Cerebellar cortex (tissue), 1 donor: ENCODE data around the gene SDC1.

ENCODE experiments used
- DNase-seq: peaks from one replicate; pipeline ENCODE4 v3.0.0-alpha.2; 2015; ENCODE audit warnings: low spot score

Gene SDC1

DNA sequence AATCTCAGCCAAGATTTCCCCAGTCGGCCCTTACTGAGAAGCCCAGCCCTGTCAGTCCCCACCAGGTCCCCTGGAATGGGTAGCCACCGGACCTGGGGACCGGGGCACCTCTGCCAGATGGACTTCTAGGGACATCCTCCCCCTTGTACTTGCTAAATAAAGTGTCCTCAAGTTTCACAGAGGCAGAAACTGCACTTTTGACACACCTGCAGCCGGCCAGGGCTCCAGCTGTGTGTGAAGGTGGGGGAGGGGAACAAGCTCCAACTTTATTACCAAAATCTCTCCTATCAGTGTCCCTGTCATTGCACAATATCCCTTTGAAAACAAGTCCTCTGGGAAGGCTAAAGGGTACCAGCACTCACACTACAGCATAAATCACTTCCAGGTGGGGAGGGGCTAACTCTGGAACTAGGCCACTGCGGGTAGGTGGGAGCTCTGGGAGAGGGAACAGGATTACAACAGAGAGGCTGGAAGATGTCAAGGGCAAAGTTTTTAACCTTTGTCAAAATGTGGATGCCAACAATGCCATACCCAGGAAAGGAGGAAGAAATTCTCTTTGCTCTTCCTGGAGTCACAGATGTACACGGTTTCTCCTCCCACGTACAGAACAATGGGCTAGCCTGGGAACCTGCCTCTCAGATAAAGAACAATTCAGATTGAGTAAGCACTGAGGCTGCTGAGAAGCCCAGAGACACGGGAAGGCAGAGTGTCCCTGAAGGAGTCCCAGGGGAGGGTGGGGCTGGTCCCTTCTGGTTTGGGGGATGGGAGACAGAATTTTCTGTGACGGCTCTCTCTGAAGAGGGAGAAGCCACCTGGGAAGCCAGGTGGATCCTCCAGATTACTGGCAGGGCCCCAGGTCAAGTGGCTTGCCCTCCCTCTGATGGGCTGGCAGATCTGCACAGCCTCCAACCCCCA lies 11.0 kb downstream of the SDC1 start:
- DNase-seq: no peak

DNA sequence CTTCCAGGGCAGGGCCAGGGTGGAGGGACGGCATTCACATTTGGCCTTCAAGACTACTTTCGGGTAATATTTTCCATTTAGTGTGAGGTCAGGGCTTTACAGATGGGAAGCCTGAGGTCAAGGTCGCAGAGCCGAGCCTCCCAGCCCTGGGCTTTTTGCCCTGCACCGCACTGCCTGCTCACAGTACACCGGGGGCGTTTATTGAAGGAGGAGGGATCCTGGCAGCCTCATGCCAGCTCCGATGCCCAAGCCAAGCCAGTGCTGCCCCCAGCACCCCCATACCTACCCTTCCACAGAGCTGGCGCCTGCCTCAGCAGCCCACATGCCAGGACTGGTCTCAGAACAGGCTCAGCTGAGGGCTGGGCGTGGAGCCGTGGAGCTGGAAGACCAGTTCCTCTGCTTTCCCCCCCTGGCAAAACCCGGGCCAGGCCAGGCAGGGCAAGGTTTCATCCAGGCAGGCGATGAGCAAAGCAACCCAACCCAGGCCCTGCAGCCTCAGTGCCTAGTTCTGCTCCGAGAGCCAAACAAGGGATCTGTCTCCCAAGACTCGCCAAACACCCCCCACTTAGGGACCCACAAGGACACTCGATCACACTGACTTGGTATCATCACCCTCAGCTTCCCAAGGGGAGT lies 11.9 kb downstream of the SDC1 start:
- no peak for DNase-seq

DNA sequence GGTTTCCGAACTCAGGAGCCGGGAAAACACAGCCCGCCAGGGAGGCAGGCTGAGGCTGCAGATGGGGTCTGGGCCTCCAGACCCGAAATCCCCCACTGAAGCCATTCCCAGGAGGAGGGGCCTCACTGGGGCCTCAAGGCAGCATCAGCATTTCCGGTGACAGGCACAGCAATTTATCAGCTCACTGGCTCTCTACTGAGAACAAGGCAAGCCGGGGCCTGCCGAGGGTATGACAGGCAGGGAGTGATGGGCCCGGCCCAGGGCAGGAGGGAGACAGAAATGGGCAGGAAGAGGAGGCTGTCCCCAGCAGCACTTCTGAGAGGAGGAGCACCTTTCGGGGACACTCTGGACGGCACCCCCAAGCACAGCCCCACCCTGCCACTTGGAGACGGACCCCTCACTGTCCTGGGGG lies 12.5 kb downstream of the SDC1 start:
- DNase-seq: no peak

DNA sequence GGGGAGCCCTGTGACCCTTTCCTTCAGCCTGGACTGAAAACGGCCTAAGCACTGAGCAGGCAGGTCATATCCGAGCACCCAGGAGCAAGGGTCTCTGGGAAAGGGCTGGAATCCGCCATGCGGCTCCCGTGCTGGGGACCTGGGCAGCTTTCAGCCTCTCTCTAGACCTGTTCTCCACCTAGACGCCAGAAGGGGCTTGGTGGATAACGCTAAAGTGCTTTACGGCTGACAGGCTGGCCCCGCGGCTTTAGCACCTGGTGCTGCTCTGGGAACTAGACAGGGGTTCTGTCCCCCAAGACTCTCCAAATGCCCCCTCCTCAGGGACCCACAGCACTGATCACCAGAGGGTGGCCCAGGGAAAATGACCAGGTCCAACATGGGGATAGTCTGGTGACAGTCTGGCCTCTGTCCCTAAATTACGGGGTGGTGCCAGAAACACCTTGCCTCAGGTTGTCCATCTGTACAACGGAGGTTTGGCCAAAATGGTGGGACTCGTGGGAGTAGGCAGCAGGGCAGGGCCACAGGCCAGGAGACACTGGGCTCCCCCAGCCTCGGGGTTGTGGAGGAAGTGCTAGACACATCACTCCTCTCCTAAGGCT lies 13.0 kb downstream of the SDC1 start:
- DNase-seq: no peak

DNA sequence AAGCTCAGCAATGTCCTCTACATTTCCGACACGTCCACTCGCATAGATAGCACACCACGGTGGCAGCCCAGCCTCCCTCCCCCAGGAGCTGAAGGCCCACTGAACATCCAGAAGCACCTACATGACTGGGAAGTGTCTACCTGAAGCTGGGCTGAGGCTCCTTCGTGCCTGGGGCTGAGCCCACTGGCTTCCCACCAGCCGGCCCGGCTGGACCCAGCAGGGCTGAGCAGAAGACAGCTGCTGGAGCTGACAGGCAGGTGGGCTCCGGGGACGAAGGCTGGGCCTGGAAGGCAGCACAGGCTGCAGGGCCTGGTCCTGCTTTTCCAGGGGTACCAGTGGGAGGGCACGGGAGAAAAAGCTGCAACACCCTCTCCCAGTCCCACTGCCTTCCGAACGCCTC lies 13.5 kb downstream of the SDC1 start:
- no peak for DNase-seq

DNA sequence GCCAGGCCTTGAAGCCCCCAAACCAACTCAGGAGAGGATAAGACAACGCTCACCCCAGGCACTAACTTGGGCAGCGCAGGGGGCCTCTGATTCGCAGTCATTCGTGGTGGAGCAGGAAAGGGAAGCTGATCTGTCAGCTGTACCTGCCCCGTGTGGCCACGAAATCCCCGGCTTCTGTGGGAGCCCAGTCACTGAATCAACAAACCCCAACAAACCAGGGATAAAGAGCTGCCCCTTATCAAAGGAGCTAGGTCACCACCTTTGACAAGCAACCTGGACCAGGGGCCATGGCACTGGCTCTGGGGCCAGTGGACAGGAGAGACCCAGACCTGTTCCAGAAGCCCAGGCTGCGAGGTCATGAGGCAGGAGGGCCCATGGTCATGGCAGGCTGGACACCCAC lies 14.5 kb downstream of the SDC1 start:
- no peak for DNase-seq

DNA sequence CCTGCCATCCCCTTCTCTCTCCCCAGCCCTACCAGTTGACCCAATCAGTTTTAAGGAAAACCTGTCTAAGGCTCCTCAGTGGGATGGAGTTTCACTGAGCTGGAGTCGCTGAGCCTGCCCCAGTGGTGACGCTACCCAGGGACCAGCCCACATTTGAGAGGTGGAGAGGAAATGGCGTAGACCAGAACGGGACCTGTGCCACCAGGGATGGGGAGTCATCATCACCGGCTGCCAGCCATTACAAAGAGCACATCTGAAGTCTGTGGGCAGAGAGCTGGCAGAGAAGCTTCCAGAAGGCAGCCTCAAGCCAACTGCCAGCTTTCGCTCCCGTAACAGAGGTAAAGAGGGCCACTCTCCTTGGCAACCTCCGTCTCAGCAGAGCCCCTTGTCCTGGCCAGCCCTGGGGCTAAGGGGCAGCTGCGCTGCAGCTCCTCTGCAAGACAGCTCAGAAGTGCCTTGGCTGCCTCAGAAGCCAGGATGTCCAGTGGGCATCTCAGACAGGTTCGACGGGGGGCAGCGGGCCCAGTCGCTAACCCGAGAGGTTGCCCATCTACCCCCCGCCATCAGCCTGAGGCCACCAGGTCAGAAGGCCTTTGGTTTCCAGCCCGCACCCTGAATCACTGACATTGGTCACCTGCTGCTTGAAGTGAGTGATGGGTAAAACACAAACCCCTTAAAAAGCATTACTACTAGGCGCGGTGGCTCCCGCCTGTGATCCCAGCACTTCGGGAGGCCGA lies 15.4 kb downstream of the SDC1 start:
- no peak for DNase-seq

DNA sequence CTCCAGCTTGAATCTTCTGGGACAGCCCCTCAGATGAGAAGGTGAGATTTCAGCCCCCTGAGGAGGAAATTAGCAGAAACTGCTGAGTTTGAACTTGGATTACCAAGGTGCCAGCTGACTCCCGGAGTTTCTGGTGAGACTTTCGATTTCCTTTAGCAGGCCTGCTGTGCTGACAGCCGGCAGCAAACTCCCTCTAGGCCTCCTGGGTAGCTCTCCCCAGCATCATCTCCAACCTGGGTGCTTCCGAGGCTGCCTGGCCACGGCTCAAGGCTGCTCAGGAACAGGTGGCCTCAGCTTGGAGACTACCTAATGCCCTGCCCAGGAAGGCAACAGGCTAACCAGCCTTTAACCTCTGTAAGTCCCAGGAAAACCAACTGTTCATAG lies 16.5 kb downstream of the SDC1 start:
- DNase-seq: no peak

DNA sequence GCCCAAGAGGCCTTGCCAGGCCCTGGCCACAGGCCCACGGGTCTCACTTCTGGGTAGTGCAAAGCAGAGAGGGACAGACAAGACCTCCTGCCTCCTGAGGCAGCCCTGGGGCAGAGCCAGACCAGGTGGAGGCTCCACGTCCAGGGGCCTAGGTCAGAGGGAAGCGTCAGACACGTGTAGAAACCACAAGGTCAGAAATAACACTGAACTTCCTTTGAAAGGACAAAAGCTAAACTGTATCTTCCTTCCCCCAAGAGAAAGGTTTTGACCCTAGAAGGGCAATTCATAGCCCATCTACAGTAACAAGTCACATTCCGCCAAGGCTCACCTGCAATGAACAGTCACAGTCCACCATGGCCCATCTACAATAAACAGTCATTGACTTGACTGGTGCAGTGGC lies 17.9 kb downstream of the SDC1 start:
- no peak for DNase-seq

DNA sequence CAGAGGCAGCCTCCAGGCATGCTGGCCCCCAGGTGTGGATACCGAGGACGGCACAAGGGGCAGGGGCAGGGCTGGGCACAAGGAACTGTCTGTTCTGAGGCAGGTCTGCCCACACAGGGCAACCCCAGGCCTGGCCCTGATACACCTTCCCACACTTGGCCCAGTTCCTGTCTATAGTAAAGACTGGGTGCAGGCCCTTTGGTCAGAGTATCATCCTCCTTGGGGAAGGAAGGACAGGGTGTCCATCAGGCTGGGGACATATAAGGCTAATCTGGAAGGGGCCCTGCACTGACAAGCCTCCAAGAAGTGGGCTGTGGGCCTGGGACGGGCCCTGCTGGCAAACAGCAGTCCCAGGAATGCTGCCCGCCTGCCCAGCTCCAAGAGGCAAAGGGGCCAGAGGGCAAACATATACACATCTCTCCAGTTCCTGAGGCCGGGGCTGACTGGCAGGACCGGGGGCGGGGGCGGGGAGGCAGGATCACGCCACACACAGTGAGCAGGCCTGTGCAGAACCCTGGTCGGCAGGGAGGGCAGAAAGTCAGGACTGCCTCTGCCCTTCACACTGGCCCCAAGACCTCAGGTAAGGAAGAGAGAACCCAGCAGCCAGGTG lies 18.9 kb downstream of the SDC1 start:
- DNase-seq: no peak

DNA sequence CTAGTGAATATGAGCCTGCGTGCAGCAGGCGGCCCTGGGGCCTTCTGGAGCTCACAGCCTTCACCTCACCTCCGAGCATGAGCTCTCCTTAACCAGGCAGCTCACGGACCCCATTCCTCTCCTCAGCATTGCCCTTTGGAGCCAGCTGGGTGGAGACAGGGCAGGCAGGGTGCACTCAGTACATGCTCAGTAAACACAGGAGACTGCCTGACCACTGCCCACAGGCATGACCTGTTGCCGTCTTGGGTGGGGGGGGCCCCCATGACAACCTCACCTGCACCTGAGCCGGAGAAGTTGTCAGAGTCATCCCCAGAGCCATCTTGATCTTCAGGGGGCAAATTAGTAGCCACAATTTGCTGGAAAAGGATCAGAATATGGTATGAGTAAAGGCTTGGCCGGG lies 19.9 kb downstream of the SDC1 start:
- no peak for DNase-seq

DNA sequence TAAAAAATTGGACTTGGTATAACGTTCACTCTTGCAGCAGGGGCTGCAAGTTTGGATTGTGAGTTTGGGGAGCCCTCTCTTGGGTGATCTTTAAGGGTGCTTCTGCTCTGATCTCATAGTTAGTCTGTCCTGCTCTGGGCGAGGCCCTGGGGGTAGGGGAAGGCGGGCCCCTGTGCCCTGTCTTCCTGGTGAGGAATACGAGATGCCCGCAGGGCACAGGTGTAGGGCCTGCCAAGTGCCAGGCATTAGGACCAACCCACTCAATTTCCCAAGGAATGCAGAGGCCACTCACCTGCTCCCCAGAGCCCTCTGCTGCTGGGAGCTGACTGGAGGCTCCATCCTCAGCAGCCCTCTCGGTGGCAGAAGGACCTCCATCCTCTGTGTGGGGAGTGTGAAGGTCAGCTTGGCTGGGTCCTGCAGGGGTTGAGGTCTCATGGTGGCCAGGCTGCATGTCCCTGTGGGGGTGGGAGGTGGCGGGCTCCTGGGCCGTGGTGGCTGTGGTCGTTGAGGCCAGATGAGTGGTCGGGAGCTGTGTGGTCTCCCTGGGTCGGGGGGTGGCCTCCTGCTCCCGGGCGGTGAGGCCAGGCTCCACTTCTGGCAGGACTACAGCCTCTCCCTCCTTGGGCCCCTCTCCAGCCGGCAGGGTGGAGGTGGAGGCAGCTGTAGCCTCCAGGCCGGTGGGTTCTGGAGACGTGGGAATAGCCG lies 21.3 kb downstream of the SDC1 start:
- no peak for DNase-seq

DNA sequence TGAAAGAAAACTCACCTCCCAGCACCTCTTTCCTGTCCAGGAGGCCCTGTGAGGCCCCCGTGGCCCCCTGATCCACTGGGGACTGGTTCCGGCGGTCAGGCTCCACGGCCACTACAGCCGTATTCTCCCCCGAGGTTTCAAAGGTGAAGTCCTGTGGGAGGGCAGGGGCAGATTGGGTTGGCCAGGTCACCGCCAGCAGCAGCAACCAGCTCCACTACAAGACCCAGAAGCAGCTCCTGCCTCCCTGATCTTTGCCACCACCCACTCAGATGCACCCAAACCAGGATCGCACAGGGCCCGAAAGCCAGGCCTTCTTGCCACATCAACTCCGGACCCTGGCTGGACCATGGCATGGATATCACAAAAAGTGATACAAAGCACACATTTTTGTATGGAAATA lies 21.9 kb downstream of the SDC1 start:
- no peak for DNase-seq

DNA sequence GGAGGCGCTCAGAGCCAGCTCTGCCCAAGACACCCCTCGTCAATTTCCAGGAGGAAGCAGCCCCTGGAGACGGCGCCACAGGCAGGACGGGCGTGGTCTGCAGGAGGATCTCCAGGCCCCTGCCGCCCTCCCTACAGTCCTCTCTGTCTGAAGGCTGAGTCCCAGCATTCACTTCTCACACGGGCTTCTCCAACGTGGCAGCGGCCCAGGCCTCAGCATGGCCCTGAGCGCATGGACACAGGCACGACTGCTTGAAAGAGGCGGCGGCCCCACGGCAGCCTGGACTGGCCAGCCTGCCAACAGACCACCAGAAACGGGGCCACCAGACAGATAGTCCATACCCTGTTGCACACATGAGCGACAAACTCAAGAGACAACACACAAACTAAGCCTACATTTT lies 23.3 kb downstream of the SDC1 start:
- DNase-seq: no peak

DNA sequence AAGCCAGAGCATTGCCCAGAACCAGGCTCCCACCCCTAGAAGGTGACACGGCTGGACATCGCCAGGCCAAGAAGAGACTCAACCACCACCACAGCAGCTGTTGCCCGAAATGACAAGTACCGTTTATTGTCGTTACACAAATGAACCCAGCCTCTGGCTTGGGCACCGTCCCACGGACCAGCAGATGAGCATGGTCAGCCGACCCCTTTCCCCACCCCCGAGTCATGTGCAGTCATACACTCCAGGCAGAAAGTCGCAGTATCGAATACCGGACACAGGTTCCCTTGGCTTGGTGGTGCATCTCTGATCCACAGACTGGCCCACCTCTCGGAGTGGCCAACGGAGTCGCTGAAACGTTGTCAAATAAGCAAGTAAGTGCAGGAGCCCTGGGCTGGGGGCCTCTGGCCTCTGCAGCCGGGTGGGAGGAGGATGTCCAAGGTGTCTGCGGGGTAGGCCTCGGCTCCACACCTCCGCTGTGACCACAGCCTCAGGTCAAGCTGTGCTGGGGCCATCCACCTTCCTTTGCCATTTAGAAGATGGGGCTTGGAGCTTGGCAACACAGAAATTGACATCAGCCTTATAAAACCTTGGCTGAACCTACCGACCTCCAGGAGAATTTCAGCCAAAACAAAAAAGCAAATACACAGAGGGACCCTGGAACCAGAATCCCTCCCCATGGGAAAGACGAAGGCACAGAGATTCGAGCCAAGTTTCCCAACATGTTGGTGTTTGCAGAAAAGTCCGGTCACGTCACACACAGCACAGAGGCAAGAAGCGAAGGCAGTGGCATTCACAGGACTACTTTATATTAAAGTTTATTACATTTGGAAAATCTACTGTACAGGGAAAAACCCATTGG lies 24.0 kb downstream of the SDC1 start:
- DNase-seq: no peak

DNA sequence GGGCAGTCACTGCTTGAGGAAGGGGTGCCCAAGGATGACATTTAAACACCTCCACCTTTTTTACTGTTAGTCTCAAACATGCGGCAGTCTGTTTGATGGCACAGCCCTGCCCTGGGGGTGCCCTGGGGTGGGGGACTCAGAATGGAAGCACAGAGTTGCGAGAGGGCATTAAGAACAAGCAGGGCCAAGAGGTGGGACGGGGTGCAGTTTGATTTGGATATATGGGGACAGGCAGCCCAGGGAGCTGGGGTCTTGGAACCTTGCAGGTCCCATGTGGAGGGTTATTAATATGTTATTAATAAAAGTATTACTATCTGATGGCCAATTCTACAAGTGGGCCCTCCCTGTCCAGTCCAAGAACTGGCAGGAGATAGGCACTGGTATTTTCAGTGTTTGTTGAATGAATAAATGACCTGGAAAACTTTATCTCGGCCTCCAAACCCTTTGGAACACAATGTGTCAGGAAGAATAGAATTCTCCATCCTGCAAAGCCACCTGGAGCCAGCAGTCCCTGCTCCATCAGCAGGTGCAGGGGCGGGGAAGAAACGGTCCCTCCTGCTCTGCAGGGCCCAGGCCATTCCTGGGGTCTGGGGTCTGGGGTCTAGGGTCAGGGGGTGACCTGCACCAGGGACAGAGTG lies 25.2 kb downstream of the SDC1 start:
- no peak for DNase-seq

DNA sequence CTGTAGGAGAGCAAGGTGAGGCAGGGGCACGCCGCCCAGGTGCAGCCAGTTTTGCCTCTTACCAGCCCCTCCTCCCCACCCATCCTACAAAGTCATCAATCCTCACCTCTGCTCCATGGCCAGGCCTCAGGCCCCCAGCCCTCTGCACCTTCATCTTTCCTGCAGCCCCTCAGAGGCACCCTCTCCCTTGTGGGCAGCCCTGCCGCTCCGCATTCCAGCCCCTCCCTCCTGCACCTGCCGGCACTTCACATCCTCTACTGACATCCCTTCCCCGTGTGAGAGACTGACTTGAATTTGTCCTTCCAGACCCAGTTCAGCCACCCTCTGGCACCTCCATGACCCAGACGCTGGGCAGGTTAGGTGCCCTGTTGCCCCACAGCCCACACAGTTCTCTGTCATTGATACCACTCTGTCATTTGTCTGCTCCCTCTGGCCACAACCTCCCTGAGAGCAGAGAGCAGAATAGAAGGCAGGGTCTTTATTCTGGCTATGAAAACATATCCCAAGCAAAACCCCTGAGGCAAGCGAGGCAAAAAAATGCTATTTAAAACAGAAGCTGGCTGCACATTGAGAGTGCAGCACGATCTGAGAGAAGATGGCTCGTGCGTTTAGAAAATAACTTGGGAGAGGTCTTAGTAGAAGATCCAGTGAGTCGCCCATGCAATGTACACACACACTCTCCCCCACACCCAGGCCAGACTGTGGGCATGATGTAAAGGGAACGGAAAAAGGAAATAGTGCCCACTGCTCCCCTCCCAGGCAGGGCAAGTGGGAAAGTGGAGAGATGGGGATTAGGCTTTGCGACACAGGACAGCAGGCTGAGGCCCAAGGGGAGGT lies 25.9 kb downstream of the SDC1 start:
- DNase-seq: no peak

DNA sequence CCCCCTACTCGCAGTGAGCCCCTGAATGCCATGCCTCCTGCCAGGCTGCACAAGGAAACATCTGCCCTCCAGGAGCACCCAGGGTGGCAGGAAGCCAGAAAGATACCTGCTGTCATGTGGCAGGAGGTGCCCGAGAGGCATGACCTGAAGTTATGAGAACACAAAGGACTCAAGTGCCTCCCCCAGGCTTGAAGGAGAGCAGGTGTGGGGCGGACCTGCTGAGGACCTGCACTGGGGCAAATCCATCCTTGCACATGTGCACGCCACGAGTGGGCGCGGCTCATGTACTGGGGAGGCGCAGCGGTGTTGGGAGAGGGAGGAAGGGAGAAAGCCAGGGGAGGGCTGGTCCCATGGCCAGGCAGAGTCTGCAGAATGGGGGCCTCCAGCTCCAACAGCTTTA lies 26.9 kb downstream of the SDC1 start:
- no peak for DNase-seq

DNA sequence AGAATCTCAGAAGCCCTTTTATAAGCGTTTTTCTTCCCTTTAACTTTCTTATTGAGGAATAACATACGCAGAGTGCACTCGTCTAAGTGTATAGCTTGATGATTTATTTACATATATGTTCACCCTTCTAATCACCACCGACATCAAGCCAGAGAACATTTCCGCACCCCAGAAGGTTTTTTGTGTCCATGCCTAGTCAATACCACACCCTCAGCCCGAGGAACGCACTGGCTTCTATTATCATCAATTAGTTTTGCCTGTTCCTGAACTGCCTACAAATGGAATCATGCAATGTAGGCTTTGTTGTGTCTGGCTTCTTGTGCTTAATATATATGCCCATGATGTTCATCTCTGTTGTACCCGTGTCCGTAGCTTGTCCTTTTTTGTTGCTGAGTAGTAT lies 27.7 kb downstream of the SDC1 start:
- DNase-seq: no peak
